Measurements from ENCODE around the gene CDH2. TPM values are rescaled to one million over a fixed set of nuclear protein-coding genes. Genes with fewer than 3 reads are reported as not detected.

Gene CDH2
- total RNA-seq, 1 donor from 2014 or later: 234 TPM

DNA sequence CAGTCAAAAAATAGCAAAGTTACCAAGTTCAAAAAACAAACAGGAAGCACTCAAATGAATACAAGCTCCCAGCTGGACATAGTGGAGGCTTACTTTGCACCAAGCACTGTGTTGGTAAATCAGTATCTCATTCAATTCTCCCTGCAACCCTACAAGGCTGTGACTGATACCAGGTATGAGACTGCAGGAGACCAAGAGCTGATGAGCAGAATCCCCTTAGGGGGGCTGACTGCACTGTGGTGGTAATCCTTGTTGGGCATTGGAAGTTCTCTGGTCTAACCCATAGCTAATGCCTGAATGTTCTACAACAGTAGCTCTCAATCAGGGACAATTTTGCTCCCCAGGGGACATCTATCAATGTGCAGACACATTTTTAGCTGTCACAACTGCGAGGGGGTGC is 26.0 kb downstream of the CDH2 start:
- TF ChIP-seq, protein P1, sequence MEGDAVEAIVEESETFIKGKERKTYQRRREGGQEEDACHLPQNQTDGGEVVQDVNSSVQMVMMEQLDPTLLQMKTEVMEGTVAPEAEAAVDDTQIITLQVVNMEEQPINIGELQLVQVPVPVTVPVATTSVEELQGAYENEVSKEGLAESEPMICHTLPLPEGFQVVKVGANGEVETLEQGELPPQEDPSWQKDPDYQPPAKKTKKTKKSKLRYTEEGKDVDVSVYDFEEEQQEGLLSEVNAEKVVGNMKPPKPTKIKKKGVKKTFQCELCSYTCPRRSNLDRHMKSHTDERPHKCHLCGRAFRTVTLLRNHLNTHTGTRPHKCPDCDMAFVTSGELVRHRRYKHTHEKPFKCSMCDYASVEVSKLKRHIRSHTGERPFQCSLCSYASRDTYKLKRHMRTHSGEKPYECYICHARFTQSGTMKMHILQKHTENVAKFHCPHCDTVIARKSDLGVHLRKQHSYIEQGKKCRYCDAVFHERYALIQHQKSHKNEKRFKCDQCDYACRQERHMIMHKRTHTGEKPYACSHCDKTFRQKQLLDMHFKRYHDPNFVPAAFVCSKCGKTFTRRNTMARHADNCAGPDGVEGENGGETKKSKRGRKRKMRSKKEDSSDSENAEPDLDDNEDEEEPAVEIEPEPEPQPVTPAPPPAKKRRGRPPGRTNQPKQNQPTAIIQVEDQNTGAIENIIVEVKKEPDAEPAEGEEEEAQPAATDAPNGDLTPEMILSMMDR (conservative IDR thresholded peaks at IDR 0.05): no peak

GRCh38 chr18:28149810-28150420 is 27.0 kb downstream of the CDH2 start:
- no peaks in the 10 kb centered on the region for H3K9me3 Mint-ChIP-seq
- DNase-seq (ENCODE audit: low read depth, low spot score): no peak
- H3K36me3 Mint-ChIP-seq (ENCODE audit: low read depth): no peaks in the 10 kb centered on the region
- no peak overlapping the region for H3K27ac Mint-ChIP-seq (ENCODE audit: unreplicated experiment)
- TF ChIP-seq, protein P1 (conservative IDR thresholded peaks at IDR 0.05): no peak
- H3K4me1 Mint-ChIP-seq: peaks cover 80% of the 10 kb centered on the region
- H3K4me3 Mint-ChIP-seq: no peak overlapping the region
- no peaks in the 10 kb centered on the region for H3K27me3 Mint-ChIP-seq (ENCODE audit: low read depth)

More for the DNA sequence above, 26.0 kb downstream of the CDH2 start:
- H3K27ac Mint-ChIP-seq (ENCODE audit: unreplicated experiment): no peak overlapping the region
- no peak overlapping the region for H3K4me3 Mint-ChIP-seq
- H3K27me3 Mint-ChIP-seq (ENCODE audit: low read depth): no peaks in the 10 kb centered on the region
- no peaks in the 10 kb centered on the region for H3K36me3 Mint-ChIP-seq (ENCODE audit: low read depth)
- DNase-seq (ENCODE audit: low read depth, low spot score): no peak
- no peaks in the 10 kb centered on the region for H3K9me3 Mint-ChIP-seq
- peaks cover 90% of the 10 kb centered on the region for H3K4me1 Mint-ChIP-seq

- DNase-seq (ENCODE audit: low read depth, low spot score): no peak
- H3K9me3 Mint-ChIP-seq: no peaks in the 10 kb centered on the region
- no peak overlapping the region for H3K27ac Mint-ChIP-seq (ENCODE audit: unreplicated experiment)
- TF ChIP-seq, protein P1 (conservative IDR thresholded peaks at IDR 0.05): no peak
- H3K4me3 Mint-ChIP-seq: no peak overlapping the region
- peaks cover 62% of the 10 kb centered on the region for H3K4me1 Mint-ChIP-seq
- H3K36me3 Mint-ChIP-seq (ENCODE audit: low read depth): peaks cover 3% of the 10 kb centered on the region
- H3K27me3 Mint-ChIP-seq (ENCODE audit: low read depth): no peaks in the 10 kb centered on the region
Measured at GRCh38 chr18:28147674-28148171, 29.2 kb downstream of the CDH2 start.

GRCh38 chr18:28143725-28144124 is 33.2 kb downstream of the CDH2 start:
- TF ChIP-seq, protein P1 (conservative IDR thresholded peaks at IDR 0.05): no peak
- peaks cover 22% of the 10 kb centered on the region for H3K36me3 Mint-ChIP-seq (ENCODE audit: low read depth)
- H3K27me3 Mint-ChIP-seq (ENCODE audit: low read depth): no peaks in the 10 kb centered on the region
- H3K9me3 Mint-ChIP-seq: peaks cover 4% of the 10 kb centered on the region
- peaks cover 46% of the 10 kb centered on the region for H3K4me1 Mint-ChIP-seq
- no peak overlapping the region for H3K4me3 Mint-ChIP-seq
- no peak overlapping the region for H3K27ac Mint-ChIP-seq (ENCODE audit: unreplicated experiment)
- no peak for DNase-seq (ENCODE audit: low read depth, low spot score)

DNA sequence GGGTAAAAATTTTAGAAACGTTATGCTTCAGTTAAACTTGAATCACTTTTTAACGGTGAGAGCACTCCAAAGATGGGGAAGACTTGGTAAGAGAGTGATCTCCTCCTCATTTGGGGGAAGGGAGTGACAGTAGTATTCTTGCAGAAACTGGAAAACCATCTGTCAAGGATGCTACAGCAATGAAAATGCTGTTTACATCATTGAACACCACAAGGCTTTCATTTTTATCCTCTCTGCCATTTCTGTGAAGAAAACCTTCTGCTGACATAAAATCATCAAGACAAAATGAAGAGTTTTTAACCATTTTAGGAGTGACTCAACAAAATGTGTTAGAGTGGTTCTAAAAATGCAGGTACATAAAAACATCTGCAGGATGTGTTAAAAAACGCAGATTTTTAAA is 38.1 kb downstream of the CDH2 start:
- Mint-ChIP-seq H3K4me1 (peaks cover 38% of the 10 kb centered on the region), H3K4me3 (no peak overlapping the region), H3K9me3 (peaks cover 4% of the 10 kb centered on the region), H3K27ac (ENCODE audit: unreplicated experiment) (no peak overlapping the region), H3K27me3 (ENCODE audit: low read depth) (no peaks in the 10 kb centered on the region), H3K36me3 (ENCODE audit: low read depth) (peaks cover 29% of the 10 kb centered on the region)
- TF ChIP-seq, protein P1 (conservative IDR thresholded peaks at IDR 0.05): no peak
- DNase-seq (ENCODE audit: low read depth, low spot score): no peak

Data from neural crest cell (in vitro differentiated cells).